ENCODE measurements around the gene MDK. TPM values are rescaled to one million over a fixed set of nuclear protein-coding genes. Genes with fewer than 3 reads are reported as not detected.
"Not testable (repeated sequence)": the region's sequence is repeated elsewhere in the genome, so short reads cannot be mapped to it uniquely, and the experiment has no call there.

The MDK gene
- total RNA-seq, 1 donor from 2014 or later = 106 TPM

GRCh38 chr11:46367244-46367915 is 14.1 kb upstream of the MDK start:
- peak; percentile 77 for DNase-seq (ENCODE audit: low spot score)

GRCh38 chr11:46367916-46368267 is 13.6 kb upstream of the MDK start:
- DNase-seq (ENCODE audit: low spot score) = no peak

GRCh38 chr11:46369458-46370152 is 11.9 kb upstream of the MDK start:
- no peak for DNase-seq (ENCODE audit: low spot score)

- DNase-seq (ENCODE audit: low spot score) = no peak
Measured at GRCh38 chr11:46370253-46370652, 11.2 kb upstream of the MDK start.

- DNase-seq (ENCODE audit: low spot score) = not testable (repeated sequence)
Measured at GRCh38 chr11:46371262-46371661, 10.2 kb upstream of the MDK start.

GRCh38 chr11:46372086-46372485 is 9.4 kb upstream of the MDK start:
- no peak for DNase-seq (ENCODE audit: low spot score)

- DNase-seq (ENCODE audit: low spot score) = not testable (repeated sequence)
Measured at GRCh38 chr11:46372501-46372900, 9.0 kb upstream of the MDK start.

GRCh38 chr11:46373787-46374740 is 7.4 kb upstream of the MDK start:
- no peak for DNase-seq (ENCODE audit: low spot score)

- no peak for DNase-seq (ENCODE audit: low spot score)
Measured at GRCh38 chr11:46374815-46375214, 6.7 kb upstream of the MDK start.

GRCh38 chr11:46375392-46376101 is 5.9 kb upstream of the MDK start:
- no peak for DNase-seq (ENCODE audit: low spot score)

- no peak for DNase-seq (ENCODE audit: low spot score)
Measured at GRCh38 chr11:46376258-46377050, 5.0 kb upstream of the MDK start.

GRCh38 chr11:46377290-46377689 is 4.2 kb upstream of the MDK start:
- no peak for DNase-seq (ENCODE audit: low spot score)

GRCh38 chr11:46377831-46378230 is 3.6 kb upstream of the MDK start:
- DNase-seq (ENCODE audit: low spot score) = no peak

- DNase-seq (ENCODE audit: low spot score) = no peak
Measured at GRCh38 chr11:46378296-46378695, 3.2 kb upstream of the MDK start.

- DNase-seq (ENCODE audit: low spot score) = no peak
Measured at GRCh38 chr11:46378811-46379481, 2.5 kb upstream of the MDK start.

GRCh38 chr11:46379482-46380293 is 1.8 kb upstream of the MDK start:
- DNase-seq (ENCODE audit: low spot score) = not testable (repeated sequence)

GRCh38 chr11:46380340-46381047 is 975 bp upstream of the MDK start:
- peak; percentile 53 for DNase-seq (ENCODE audit: low spot score)

- no peak for DNase-seq (ENCODE audit: low spot score)
Measured at GRCh38 chr11:46381819-46382645, 563 bp downstream of the MDK start.
